ENCODE measurements around the gene PDZRN4.
"Not testable (repeated sequence)": the region's sequence is repeated elsewhere in the genome, so short reads cannot be mapped to it uniquely, and the experiment has no call there.

The PDZRN4 gene

GRCh38 chr12:41287500-41288141 is 99.5 kb downstream of the PDZRN4 start:
- DNase-seq, result no peak

DNA sequence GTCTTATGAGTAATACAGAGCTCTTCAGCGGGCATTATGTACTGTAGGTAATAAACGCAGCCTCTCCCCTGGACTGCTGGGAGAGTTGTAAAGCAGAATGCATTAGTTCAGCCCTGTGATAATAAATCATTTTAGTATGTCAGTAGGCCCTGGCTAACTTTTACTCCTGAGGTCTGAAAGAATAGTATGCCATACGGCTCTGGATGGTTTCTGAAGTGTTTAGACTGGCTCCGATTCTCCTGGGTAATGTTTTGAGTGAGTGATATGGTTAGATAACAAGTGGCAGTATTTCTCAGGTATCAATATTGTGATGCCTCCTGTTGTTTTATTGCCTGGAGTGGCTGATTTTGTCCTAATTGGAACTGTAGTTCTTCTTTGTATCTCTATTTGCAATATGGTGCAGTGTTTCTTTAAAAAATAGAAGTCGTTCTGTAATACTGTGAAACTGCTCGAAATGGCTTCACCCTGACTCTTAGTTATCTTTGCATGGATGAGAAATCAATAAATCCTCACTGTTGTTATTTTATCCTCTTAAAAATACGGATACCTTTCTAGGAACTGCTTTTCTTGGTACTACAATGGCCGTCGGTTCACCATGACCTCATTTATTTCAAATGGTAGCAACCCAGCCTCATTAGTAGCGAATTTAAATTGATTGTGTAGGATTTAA is 100.2 kb downstream of the PDZRN4 start:
- no peak for DNase-seq

DNA sequence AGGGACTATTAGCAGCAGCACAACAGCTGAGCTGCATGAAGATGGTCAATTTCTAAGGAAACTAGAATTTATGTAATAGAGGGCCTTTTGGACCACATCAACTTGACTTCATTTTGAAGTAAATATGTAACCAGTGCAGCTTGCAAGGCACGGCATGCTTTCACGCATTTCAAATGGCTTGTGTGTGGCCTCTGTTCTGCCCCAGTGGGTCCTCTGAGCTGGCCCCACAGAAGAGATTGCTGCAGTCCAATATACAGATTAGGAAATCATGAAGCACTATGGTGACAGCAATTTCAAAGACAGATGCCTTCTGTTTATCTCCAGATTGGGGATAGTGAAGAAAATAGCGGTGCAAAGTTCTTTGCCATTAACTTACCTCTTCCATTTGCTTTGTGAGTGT is 101.4 kb downstream of the PDZRN4 start:
- no peak for DNase-seq

GRCh38 chr12:41293011-41293410 is 104.9 kb downstream of the PDZRN4 start:
- DNase-seq, result no peak

DNA sequence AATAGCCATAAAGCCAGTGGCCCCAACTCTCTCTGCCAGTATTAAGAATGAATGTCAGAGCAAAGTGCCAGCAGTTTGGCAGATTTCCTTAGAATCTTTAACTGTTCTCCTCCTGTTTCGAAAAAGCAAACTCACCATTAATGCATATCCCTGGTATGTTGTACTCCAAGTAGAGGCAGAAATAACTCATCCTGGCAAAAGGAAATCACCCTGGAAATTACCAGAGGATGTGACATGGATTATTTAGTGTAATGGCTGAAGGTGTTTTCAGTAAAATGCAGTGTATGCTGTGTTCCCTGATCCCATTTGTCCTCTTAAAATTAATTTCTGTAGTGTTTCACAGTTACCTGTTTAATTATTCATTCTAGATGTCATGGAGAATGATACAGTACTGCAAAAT is 105.3 kb downstream of the PDZRN4 start:
- DNase-seq, result no peak

DNA sequence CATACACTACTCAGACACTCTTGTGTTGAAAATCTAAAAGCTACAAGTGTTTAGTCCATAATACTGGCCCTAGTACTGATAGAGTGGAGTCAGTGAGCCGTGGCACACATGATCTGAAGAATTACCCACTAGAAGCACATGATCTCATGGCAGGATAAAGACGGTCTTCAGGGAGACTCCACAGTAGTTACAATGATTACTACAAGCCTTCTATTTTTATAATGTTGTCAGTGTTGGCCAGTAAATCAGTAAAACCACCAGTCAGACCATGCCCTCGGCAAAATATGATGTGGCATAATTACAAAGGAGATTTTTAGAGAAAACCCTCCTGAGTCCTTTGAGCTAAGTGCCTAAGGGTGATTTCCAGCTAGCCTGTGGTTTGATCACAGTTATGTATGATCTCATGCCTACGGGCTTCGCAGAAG is 114.9 kb downstream of the PDZRN4 start:
- no peak for DNase-seq

GRCh38 chr12:41304526-41304925 is 116.4 kb downstream of the PDZRN4 start:
- DNase-seq, result no peak

DNA sequence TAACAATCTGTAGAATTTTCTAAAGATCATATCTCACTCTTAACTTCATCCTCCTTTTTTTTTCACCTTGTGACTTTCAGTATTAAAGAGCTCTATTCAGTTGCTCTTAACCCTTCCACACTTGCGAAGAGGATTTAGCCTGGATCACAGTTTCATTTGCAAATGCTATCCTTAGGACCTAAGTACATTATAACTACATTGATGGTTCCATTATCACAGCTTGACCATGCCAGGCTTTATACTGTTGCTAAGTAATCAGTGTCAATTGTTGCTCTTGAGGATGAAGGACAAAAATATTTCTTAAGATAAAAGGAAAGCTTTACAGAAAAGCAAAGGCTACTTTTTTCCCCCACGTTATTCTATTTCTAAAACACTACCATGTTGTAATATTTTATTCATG is 122.2 kb downstream of the PDZRN4 start:
- no peak for DNase-seq

DNA sequence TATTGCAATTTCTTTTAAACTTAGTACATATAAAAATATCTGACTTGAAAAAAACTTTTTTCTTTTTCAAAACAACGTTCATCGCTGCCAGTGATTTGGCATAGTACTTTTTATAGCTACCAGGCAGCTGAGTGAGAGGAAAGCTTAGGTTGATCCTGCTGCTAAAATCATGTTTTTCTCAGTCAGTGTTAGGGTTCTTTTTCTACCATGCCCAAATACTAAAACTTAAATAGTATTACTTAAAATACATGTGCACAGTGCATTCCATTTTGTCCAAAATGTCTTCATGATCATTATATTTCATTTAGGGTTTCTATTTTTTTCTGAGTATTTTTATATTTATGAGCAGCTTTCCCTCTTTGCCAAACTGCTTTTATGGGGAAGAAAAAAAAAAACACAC is 123.8 kb downstream of the PDZRN4 start:
- DNase-seq, result no peak

DNA sequence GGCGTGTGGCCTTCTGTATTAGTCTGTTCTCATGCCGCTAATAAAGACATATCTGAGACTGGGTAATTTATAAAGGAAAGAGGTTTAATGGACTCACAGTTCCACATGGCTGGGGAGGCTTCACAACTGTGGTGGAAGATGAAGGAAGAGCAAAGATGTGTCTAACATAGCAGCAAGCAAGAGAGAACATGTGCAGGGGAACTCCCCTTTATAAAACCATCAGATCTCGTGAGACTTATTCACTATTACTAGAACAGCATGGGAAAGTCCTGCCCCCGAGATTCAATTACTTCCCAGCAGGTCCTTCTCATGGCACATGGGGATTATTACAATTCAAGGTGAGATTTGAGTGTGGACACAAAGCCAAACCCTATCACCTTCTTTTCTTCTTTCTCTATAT is 124.3 kb downstream of the PDZRN4 start:
- not testable (repeated sequence) for DNase-seq

DNA sequence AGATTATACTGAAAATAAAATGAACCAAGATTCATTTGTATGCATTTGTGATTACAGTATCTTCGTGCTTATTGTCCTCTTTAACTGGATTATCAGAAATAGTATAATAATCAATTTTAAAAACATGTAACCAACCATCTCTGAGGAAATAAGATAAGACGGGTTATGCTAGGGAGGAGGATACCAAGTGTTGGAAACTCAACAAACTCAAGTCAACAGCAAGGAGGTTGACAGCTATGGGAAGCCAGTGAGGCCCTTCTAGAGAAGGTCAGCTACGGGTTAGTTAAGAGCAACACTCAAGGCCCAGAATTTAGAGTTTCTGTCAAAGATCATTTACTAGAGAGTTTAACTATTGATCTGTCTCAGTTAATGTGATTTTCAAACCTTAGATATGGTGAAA is 137.2 kb downstream of the PDZRN4 start:
- no peak for DNase-seq

GRCh38 chr12:41327096-41327895 is 139.2 kb downstream of the PDZRN4 start:
- DNase-seq, result no peak

- DNase-seq, result no peak
Measured at GRCh38 chr12:41333974-41334373, 145.9 kb downstream of the PDZRN4 start.

GRCh38 chr12:41334390-41334789 is 146.3 kb downstream of the PDZRN4 start:
- DNase-seq, result no peak

- DNase-seq, result no peak
Measured at GRCh38 chr12:41336041-41336549, 148.0 kb downstream of the PDZRN4 start.

- peak; percentile 28 for DNase-seq
Measured at GRCh38 chr12:41339784-41340183, 151.7 kb downstream of the PDZRN4 start.

GRCh38 chr12:41344776-41345470 is 156.8 kb downstream of the PDZRN4 start:
- DNase-seq, result no peak

DNA sequence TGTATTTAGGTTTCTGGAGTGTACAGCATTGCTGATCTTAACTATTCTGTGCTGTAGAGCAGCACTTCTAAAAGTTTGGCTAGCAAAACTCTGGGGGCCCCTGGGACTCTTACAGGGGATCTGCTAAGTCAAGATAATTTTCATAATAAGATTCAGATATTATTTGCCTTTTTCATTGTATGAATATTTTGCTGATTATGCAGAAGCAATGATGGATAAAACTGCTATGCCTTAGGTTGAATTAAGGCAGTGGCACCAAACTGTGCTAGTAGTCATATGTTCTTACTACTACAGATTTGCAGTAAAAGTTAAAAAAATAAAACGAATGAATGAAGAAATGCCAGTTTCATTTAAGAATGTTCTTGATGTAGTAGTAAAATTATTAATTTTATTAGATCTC is 160.1 kb downstream of the PDZRN4 start:
- no peak for DNase-seq

GRCh38 chr12:41356181-41356580 is 168.1 kb downstream of the PDZRN4 start:
- no peak for DNase-seq

DNA sequence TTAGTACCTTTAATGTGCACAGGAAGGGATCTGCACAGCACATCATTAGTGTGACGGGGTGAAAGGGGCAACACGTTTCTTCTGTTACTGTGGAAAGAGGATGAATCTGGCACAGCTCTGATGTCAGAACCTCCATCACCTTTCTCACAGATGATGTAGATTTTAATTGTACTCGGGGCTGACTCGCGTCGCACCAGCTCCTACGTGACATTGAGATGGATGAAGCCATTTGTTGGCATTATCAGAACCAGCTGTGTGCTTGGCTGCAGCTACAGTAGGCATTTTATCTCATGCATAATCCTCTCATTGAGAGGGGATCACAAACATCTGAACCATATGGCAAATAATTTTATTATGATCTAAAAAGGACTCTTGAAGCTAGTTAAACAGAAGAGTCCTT is 173.6 kb downstream of the PDZRN4 start:
- no peak for DNase-seq

DNA sequence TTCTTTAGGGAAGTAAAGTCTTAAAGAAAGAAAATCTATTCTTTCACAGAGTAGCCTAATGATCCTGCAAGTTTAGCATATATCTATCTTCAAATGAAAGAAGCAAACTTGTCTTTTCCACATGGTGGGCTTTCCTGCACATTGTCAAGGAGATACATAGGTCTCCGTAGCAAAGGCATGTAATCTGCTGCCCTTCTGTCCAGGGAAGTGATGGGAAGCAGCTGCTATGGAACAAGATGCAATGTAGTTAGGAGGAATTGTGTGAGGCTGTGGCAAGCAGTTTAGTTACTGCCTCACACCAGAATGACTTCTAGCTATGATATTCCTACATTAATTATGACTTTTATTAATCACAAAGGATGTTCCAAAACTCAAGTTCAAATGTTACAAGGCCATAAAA is 174.4 kb downstream of the PDZRN4 start:
- no peak for DNase-seq

GRCh38 chr12:41362931-41363330 is 174.8 kb downstream of the PDZRN4 start:
- DNase-seq, result no peak

- DNase-seq, result no peak
Measured at GRCh38 chr12:41364211-41364610, 176.1 kb downstream of the PDZRN4 start.
